ENCODE measurements around the gene ACBD6. TPM values are rescaled to one million over a fixed set of nuclear protein-coding genes. Genes with fewer than 3 reads are reported as not detected.

ACBD6 gene
- total and polyA plus RNA-seq, 2 of the 4 experiments (the other 2 are of a cell fraction) = 52.5 to 59.1 TPM

DNA sequence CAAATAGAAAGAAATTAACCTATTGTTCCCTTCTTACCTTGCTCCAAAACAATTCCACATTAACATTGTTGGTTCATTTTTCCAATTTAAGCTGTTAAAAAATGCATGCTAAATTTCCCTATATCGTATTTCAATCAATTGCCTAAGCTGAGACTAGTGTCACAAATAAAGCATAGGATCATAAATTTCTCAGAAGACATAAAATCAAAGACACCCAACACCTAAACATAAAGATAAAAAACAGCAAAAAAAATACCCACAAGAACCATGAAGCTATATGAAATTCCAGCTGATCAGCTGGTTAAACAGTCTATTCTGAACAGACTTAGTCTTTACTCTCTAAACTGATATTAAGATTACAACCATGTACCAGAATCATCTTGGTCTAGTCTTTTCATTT, 32.3 kb downstream of the ACBD6 start:
- no peaks in the 10 kb centered on the region for H3K27me3 ChIP-seq (ENCODE audit: control insufficient read depth, insufficient read depth, low read length)
- ChIA-PET CTCF (no interaction called here), POLR2A (ENCODE audit: unreplicated experiment) (no interaction called here)
- no CpG with 5 or more reads among the region's 1 CpG for WGBS, 2 experiments (ENCODE audit: extremely low coverage in 2 of 2, insufficient read length in 1 of 2)
- H3K36me3 ChIP-seq (ENCODE audit: control insufficient read depth, insufficient read depth, low read length) = peaks cover 4% of the 10 kb centered on the region; the same call in 1 of the 2 replicates
- no peak overlapping the region for H3K4me3 ChIP-seq (ENCODE audit: insufficient read depth, low read depth, low read length)
- no peak overlapping the region for H3K4me2 ChIP-seq (ENCODE audit: low read depth, low read length)
- H3K9ac ChIP-seq (ENCODE audit: low read depth, low read length) = no peak overlapping the region
- no peak overlapping the region for H4K8ac ChIP-seq (ENCODE audit: low read depth in 2 of 2, low read length in 2 of 2)
- H4K20me1 ChIP-seq (ENCODE audit: insufficient read depth, low read length) = peaks cover 18% of the 10 kb centered on the region; the same call in 1 of the 2 replicates
- H4K91ac ChIP-seq (ENCODE audit: insufficient read depth, low read depth, low read length) = no peak overlapping the region
- H3K27ac ChIP-seq (ENCODE audit: insufficient read depth, low read length) = no peak overlapping the region
- no peak overlapping the region for H4K5ac ChIP-seq (ENCODE audit: low read depth, low read length)
- intact Hi-C loops (cut with micrococcal nuclease) = loop anchor here (10.0 kb wide), 1 partner anchor 595 kb away; the partner anchor contains the start of gene TOR1AIP2
- no peaks in the 10 kb centered on the region for H3K4me1 ChIP-seq (ENCODE audit: control insufficient read depth, insufficient read depth, low read length)
- no peak overlapping the region for H3K18ac ChIP-seq (ENCODE audit: low read depth, low read length)
- no peak overlapping the region for H3K23ac ChIP-seq (ENCODE audit: low read depth, low read length)
- no peak overlapping the region for H2BK15ac ChIP-seq (ENCODE audit: low read depth, low read length)
- TF ChIP-seq CEBPB (IDR thresholded peaks at IDR 0.05; ENCODE audit: low read depth, low read length) (no peak), CHD1 (IDR thresholded peaks at IDR 0.05; ENCODE audit: low read depth, low read length) (no peak), MAZ (IDR thresholded peaks at IDR 0.05; ENCODE audit: borderline replicate concordance, low read depth, low read length) (no peak)
- TF ChIP-seq, protein P1, sequence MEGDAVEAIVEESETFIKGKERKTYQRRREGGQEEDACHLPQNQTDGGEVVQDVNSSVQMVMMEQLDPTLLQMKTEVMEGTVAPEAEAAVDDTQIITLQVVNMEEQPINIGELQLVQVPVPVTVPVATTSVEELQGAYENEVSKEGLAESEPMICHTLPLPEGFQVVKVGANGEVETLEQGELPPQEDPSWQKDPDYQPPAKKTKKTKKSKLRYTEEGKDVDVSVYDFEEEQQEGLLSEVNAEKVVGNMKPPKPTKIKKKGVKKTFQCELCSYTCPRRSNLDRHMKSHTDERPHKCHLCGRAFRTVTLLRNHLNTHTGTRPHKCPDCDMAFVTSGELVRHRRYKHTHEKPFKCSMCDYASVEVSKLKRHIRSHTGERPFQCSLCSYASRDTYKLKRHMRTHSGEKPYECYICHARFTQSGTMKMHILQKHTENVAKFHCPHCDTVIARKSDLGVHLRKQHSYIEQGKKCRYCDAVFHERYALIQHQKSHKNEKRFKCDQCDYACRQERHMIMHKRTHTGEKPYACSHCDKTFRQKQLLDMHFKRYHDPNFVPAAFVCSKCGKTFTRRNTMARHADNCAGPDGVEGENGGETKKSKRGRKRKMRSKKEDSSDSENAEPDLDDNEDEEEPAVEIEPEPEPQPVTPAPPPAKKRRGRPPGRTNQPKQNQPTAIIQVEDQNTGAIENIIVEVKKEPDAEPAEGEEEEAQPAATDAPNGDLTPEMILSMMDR (conservative IDR thresholded peaks at IDR 0.05; ENCODE audit: low read depth, low read length) = no peak
- ATAC-seq (ENCODE audit: low read depth) (no peak), DNase-seq (no peak)
- H3K56ac ChIP-seq (ENCODE audit: extremely low read depth, insufficient read depth, low read length) = no peak overlapping the region
- peaks cover 7 to 43% of the 10 kb centered on the region in 2 experiments; a peak in 3 of 4 replicates for H3K79me1 ChIP-seq (ENCODE audit: low read depth in 1 of 2, low read length in 2 of 2)
- H2BK5ac ChIP-seq (ENCODE audit: low read depth, low read length, poor library complexity, severe bottlenecking) = no peak overlapping the region
- H3K9me1 ChIP-seq (ENCODE audit: insufficient read depth, low read length) = peaks cover 6% of the 10 kb centered on the region
- no peak overlapping the region for H2AK9ac ChIP-seq (replicated peaks; ENCODE audit: low read depth, low read length, poor library complexity)
- H3K9me3 ChIP-seq (ENCODE audit: control insufficient read depth, insufficient read depth, low read length) = no peaks in the 10 kb centered on the region
- no peak overlapping the region for H2AFZ ChIP-seq (replicated peaks; ENCODE audit: low read length, poor library complexity)
- H2BK120ac ChIP-seq (ENCODE audit: low read depth, low read length) = no peak overlapping the region
- H3K14ac ChIP-seq (replicated peaks; ENCODE audit: low read depth, low read length) = no peak overlapping the region
- in situ Hi-C loops (cut with MboI; ENCODE audit: low sequenced_read_pairs) = no loop called here
- dilution Hi-C loops (cut with HindIII; ENCODE audit: low sequenced_read_pairs, unreplicated experiment) = no loop called here
- H3K4ac ChIP-seq (ENCODE audit: low read depth, low read length) = no peak overlapping the region
- no peak overlapping the region for H2AK5ac ChIP-seq (ENCODE audit: low read depth, low read length)
- H2BK20ac ChIP-seq (ENCODE audit: low read depth, low read length) = no peak overlapping the region
- BruUV-seq (replicated peaks) = no TSS peak
